Coronary artery (tissue), 2 donors: ENCODE data around the gene PRKN.

Experiments
- DNase-seq: peaks from one replicate; pipeline ENCODE4 v3.0.0-alpha.2; 2017; ENCODE audit warnings: low spot score
- H3K27ac ChIP-seq, 2 donors: fragments of 200-600 bp; sonication (generic); one replicate each; pipeline ENCODE4 v1.5.1; 2016 to 2019
- H3K4me3 ChIP-seq: fragments of 200-600 bp; sonication (generic); 2 replicates; pipeline ENCODE4 v1.5.1; 2016; ENCODE audit warnings: mild to moderate bottlenecking, moderate library complexity
- CTCF ChIP-seq: fragments of 200-600 bp; sonication (generic); IDR thresholded peaks from one replicate; pipeline ENCODE4 v1.5.1; 2019; ENCODE audit warnings: antibody characterized with exemption

PRKN gene

DNA sequence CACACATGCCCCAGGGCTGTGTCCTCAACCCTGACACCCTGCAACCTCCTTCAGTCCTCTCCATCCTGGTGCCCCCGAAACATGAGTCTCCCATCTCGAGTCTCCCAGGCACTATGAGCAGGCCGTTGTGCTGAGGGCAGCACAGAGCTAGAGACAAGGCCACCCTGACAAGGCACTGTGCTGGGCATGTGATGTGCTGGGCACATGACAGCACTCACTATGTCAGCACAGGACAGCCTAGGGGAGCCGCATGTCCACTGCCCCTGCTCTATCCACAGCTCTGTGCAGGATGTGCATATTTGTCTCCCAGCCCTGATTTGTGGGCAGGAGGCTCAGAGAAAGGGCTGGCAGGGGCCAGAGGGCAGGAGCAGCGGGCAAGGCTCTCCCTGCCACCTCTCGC is 1091.6 kb downstream of the PRKN start:
- Histone ChIP-seq H3K27ac (no peak overlapping the region), H3K4me3 (no peak overlapping the region)
- TF ChIP-seq CTCF: no peak
- DNase-seq: no peak

- H3K27ac ChIP-seq: no peak overlapping the region
- no peak overlapping the region for H3K4me3 ChIP-seq
- TF ChIP-seq CTCF: no peak
- DNase-seq: no peak
Observed at GRCh38 chr6:161634916-161635315, 1092.7 kb downstream of the PRKN start.

DNA sequence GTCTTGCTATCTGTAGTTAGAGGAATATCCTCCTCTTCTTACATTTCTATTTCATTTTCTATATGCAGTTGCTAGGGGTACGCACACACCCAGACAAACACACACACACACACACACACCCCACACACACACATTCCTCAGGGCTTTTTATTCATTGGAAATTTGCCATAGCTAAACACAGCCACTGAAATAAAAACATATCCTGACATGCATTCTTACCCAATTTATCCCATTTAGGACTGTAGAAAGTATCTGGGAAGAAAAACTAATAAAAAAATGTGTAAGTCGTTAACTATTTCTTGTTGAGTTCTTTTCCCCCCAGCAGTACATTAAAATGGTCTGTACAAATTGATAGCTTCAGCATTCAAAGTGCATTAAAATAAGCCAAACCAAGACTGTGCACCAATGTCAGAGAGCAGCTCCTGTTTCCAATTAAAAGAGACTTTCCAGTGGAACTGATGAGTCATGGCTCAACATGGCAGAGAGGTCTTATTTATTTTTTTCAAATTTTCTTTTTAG is 1095.8 kb downstream of the PRKN start:
- no peak for TF ChIP-seq CTCF
- H3K4me3 ChIP-seq: peak overlapping the region; percentile 3
- DNase-seq: no peak
- peak overlapping the region in 1 of 2 donors; percentile 6 for H3K27ac ChIP-seq

- DNase-seq: no peak
- no peak overlapping the region for H3K27ac ChIP-seq
- no peak overlapping the region for H3K4me3 ChIP-seq
- TF ChIP-seq CTCF: no peak
Observed at GRCh38 chr6:161630674-161631073, 1096.9 kb downstream of the PRKN start.

GRCh38 chr6:161626132-161626676 is 1101.4 kb downstream of the PRKN start:
- no peak for DNase-seq
- TF ChIP-seq CTCF: no peak
- Histone ChIP-seq H3K27ac (no peak overlapping the region), H3K4me3 (no peak overlapping the region)

DNA sequence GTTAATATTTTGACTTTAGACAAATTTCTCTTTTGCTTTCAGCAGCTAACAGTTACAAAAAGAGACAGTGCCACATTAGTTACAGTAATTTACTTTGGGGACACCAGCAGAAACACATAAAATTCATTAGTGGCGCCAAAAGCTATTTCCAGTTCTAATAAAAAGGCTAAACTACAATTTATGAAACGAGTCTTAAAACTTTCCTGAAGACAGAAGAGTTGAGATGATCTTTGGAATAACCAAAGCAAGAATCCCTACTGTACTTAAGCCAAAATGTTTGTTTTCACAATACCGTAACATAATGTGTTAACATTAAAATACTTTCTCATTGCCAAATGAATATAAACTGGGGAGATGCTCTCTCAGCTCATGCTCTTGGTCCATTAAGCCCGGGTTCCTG is 1103.5 kb downstream of the PRKN start:
- no peak for DNase-seq
- Histone ChIP-seq H3K4me3 (no peak overlapping the region), H3K27ac (no peak overlapping the region)
- no peak for TF ChIP-seq CTCF

DNA sequence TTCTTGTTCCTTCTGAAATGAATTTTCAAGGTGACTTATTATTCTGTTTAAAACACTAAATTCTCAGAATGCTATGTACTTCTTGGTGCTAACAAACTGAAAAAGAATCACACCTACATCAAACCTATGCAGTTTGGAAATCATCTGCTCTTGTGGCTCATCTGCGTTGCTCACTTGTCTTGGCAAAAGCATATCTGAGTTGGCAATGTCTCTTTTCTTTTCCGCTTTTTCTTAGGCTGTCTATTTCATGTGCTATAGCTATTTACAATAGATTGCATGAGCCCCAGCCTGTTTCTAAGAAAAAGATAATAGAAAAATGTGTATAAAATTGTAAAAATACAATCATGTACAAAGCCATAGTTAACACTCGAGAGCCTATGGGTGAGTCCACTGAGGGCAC is 1104.8 kb downstream of the PRKN start:
- no peak overlapping the region for H3K4me3 ChIP-seq
- no peak overlapping the region for H3K27ac ChIP-seq
- no peak for TF ChIP-seq CTCF
- DNase-seq: no peak
